OCI-LY3 (cell line): ENCODE data around the gene NUCKS1.

Experiments used
- CTCF ChIP-seq: fragments of 200-600, 300-600 bp; sonication (generic); IDR thresholded peaks from 2 replicates; pipeline ENCODE4 v1.5.1; 2014; ENCODE audit warnings: antibody characterized with exemption, low read length, low read depth
- EZH2phosphoT487 ChIP-seq: fragments of 200-600 bp; shearing (Covaris generic); IDR thresholded peaks from 2 replicates; pipeline ENCODE4 v1.6.1; 2018; ENCODE audit warnings: antibody characterized with exemption, mixed run types, low read depth

DNA sequence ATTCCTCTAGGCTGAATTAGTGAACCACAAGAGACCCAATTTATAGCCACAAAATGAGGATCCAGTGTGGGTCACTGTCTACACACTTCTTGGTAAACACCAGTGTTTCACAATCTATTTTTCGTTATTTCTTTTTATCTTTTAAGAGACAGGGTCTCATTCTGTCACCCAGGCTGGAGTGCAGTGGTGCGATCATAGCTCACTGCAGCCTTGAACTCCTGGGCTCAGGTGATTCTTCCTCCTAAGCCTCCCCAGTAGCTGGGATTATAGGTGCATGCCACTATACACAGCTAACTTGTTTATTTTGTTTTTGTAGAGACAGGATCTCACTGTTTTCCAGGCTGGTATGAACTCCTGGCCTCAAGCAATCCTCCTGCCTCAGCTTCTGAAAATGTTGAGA, 40.3 kb downstream of the NUCKS1 start:
- TF ChIP-seq CTCF = no peak
- no peak for TF ChIP-seq EZH2phosphoT487
